HUDEP-2 (cell line): ENCODE results near the gene RFT1.

Experiments
- DNase-seq, 76 experiments: peaks; one replicate each; lab custom pipeline; 2025; ENCODE audit not compliant: unreplicated experiment in 76 of 76; lab: John Stamatoyannopoulos, UW

The RFT1 gene

DNA sequence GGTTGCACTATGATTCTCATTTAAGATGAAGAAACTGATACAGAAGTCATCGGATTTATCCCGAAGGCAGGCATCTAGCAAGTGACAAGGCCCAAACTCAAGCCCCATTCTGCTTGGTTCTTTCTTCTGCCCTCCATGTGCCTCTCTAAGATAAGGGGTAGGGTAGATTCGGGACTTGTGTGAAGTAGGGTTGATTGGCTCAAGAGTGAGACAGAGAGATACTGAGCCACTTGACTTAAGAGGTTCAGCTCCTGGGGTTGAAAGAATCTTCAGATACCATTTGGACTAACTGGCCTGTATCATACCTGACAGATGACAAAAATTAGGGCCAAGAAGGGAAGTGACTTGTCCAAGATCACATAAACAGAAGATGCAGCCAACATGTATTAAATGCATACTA lies 891 bp downstream of the RFT1 start:
- DNase-seq = peak in 74 of 76 experiments; percentile 13 to 98 (median 74)

GRCh38 chr3:53126601-53127000 lies 3.6 kb downstream of the RFT1 start:
- DNase-seq = no peak

DNA sequence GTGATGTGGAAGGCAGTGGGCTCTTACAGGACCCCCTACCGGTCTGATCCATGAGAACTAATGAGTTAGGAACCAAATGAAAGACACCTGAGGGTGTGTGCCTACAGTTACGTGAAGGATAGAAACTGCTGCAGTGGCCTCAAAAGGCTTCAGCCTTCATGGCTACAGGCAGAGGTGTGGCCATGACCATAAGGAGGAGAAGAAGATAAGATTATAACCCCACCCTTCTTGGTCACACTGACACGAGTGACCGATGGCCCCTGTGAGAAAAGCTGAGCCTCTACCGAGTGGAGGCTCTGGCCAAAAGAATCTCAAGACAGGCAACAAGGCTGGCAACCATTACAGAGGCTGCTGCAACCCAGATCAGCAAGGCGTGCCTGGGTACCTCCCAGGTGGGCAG lies 6.3 kb downstream of the RFT1 start:
- peak in 18 of 76 experiments; percentile 4 to 46 (median 14) for DNase-seq

- no peak for DNase-seq
These were observed 6.7 kb downstream of the RFT1 start for GRCh38 chr3:53123510-53123909.

DNA sequence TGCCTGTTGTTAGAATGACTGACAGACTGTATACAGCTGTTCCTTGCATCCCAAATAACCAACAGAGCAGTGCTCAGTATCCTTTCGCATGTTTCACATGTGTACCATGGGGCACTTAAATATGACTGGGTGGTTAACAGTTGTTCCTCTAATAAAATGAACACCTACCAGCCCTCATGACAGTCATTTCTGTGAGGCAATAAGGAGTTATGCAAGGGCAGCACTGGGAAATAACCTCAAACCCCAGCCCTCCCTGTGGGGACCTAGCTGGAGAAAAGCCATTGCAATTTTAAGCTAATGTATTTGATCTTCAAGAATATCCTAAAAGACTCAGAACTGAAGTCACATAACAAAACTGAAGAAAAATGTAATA lies 7.3 kb downstream of the RFT1 start:
- no peak for DNase-seq

GRCh38 chr3:53122255-53122932 lies 7.8 kb downstream of the RFT1 start:
- DNase-seq = peak in 8 of 76 experiments; percentile 5 to 37 (median 10)

DNA sequence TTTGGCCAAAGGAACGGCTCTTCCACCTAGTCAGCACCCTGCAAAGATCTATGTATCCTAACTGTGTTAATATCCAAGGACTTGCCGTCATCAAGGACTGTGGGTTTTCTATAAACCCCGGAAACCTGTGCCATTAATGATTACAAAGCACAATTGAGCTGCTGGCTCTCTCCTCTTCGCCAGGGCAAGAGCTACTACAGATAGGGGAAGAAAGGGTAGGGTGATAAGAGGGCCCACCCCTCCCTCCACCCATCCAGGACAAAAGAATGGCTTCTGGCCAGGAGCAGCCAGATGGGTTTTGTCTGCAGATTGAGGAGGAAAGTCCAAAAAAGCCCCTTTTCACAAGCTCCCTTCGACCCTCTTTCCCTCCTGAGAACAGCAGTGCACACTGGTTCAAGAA lies 9.9 kb downstream of the RFT1 start:
- peak in 74 of 76 experiments; percentile 7 to 88 (median 66) for DNase-seq

GRCh38 chr3:53116956-53117355 lies 13.3 kb downstream of the RFT1 start:
- no peak for DNase-seq

DNA sequence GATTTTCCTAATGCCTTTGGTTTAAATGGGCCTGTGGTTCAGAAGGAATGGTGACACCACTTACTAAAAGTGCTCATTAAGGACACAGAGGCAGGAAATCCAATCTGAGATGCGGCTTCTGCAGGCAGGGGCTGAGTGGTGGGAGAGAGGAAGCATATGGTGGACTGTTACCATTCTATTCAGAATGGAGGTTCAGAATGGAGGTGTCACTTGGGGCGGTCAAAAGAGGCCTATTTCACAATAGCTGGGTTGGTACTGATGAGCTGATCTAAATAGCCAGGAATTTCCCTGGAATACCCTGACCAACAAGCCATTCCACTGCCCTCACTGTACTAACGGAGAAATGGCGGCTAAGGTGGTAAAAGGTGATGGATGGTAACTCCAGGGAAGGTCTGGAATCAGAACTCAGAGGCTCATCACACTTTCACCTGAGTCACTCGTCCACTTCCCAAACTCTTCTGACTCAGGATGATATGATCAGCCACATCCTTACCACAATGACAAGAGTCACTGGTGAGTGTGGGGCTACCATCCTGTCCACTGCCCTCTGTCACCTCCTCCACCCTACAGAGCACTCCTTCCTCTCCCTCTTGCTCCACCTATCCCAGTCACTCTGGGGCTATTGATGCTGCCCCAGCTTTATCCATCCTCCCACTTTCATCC lies 15.7 kb downstream of the RFT1 start:
- DNase-seq = no peak

GRCh38 chr3:53114011-53114400 lies 16.2 kb downstream of the RFT1 start:
- peak in 70 of 76 experiments; percentile 1 to 86 (median 58) for DNase-seq

DNA sequence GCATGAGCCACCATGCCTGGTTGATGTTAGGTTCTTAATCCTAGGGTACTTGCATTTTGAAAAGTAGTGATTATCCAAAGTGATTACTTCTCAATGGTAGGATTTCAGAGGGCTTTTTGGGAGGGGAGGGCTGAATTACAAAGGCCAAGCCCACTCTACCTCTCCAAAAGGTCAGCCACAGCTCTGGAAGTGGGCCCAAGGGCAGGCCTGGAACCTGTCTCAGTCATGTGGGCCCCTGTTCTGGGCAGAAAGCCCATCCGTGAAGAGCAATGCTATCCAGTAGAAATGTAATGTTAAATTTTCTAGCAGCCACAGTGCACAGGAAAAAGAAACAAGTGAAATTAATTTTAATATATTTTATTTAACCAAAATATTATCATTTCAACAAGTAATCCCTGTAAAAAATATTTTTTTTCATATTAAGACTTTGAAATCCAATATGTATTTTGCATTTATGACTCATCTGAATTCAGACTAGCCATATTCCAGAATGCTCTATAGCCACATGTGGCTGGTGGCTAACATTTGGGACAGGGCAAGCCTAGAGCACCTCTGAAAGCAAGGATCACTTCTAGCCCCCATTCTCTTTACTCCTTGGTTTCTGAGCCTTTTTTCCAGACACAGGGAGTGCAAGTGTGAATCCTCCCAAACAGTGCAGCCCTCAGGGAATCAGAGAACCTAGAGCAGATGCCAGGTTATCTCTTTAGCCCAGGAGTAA lies 16.8 kb downstream of the RFT1 start:
- no peak for DNase-seq

DNA sequence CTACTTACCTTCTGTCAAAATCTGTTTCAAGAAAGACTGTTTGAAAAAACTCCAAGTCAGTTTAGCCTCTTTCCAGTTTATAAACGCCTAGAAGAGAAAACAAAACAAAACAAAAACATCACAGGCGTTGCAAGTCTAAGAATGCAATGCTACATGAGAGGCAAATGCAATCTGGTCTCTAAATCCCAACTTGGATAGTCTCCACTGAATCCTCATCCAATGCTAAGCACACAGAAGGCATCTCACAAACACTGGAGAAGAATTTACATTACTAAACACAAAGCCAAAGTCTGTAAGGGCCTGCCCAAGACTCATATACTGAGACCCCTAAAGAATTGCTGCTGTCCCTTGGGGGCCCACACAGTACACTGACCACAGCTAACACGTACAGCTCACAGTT lies 18.4 kb downstream of the RFT1 start:
- DNase-seq = no peak

GRCh38 chr3:53109891-53110771 lies 20.1 kb downstream of the RFT1 start:
- peak in 44 of 76 experiments; percentile 6 to 60 (median 24) for DNase-seq

- no peak for DNase-seq
These were observed 21.0 kb downstream of the RFT1 start for GRCh38 chr3:53109190-53109589.

DNA sequence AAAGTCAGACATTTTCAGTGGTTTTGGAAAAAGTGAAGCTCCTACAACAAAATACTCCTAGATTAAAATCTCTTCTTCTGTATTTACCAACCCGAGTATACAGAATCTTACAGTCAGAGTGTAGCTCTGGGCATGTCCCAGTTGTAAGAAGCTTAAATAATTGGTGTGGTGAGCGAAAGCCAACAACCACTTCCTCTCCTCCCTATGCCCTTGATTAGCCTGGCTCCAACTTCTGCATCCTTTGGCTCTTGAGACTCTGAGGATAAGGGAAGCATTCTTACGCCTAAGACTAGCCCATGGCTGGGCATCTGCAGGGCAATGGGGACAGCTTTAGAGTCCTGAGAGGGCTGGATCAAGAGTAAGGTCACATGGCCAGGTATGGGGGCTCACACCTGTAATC lies 25.5 kb downstream of the RFT1 start:
- DNase-seq = no peak

DNA sequence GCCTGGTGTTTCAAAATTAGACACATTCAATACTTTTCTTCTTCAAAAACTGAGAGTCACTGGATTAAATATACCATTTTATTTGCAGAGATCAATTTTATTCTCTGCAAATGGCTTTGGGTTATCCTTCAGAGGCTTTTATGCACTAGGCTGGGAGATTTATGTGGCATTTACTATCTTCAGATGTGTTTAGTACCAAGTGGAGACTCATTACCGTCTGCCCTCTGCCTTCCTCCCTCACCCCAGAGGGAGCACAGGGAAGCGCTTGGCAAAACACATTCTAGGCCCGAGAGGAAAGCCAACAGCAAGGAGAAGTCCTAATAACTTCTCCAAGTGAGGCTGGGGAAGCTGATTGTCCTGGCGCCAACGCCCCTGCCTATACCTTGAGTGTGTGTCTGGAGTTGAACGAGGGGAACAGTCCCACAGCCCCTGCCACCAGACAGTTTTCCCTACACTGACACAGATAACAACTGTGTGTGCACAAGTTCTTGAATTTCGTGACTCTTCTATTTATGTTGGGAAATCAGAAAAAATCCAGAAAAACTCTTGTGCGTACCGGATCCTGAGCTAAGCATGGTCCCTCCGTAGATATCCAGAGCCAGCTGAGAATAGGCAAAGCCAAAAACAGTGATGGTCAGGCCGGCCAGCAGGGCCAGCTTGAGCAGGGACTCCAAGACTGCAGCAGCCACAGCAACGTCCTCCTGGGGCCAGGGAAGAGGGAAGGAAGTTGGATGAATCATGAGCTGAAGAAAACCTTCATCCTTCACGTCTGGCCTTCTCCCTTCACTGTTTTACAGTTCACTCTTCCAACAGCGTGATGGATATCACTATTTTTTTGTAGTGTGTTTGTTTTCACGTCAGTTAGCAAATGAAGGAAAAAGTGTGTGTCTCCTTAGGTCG lies 26.6 kb downstream of the RFT1 start:
- DNase-seq = no peak

DNA sequence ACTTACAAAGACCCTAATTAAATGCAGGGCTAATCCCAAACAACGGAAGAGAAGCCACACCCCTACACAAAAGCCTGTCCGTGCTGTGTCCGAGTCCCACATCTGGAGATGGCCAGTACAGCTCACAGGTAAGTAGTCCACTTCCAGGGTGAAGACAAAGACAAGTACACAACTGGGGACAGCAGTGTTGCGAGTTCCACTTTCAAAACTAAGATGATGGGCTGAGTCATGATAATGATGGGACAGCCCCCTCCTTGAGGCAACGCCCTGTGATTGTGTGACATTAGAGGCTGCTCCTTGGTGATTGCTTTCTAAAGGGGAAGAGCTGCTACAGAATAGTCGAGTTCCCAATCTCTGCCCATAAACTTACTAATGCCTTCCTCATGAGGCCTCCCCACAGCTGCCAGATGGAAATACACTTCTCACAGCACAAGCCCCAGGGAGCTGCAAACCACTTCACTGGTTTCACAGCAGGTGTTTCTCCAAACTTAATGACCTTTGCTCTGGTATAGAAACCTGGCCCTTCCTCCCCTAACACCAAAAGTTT lies 27.6 kb downstream of the RFT1 start:
- peak in 64 of 76 experiments; percentile 6 to 70 (median 33) for DNase-seq

- no peak for DNase-seq
These were observed 28.3 kb downstream of the RFT1 start for GRCh38 chr3:53101956-53102355.

GRCh38 chr3:53100818-53101466 lies 29.3 kb downstream of the RFT1 start:
- DNase-seq = no peak
